MM.1S (cell line): ENCODE data around the gene ZNF142.

Source experiments
- DNase-seq: peaks from one replicate; pipeline ENCODE4 v3.0.0-alpha.2; 2015
- H2AFZ ChIP-seq: fragments of 300-600 bp; sonication (generic); 2 replicates; pipeline ENCODE4 v1.6.0; 2016; ENCODE audit warnings: antibody characterized with exemption, low read length
- H3F3A ChIP-seq: fragments of 300-600 bp; sonication (generic); 2 replicates; pipeline ENCODE4 v1.6.1; 2016; ENCODE audit warnings: mild to moderate bottlenecking, antibody characterized with exemption, low read length, moderate library complexity, mixed read lengths; ENCODE audit not compliant: insufficient read depth
- H3K27ac ChIP-seq: fragments of 300-600 bp; sonication (generic); 2 replicates; pipeline ENCODE4 v1.5.1; 2016; ENCODE audit warnings: mild to moderate bottlenecking, low read length
- H3K27me3 ChIP-seq: fragments of 300-600 bp; sonication (generic); replicated peaks from 2 replicates; pipeline ENCODE4 v1.6.0; 2016; ENCODE audit warnings: low read length; ENCODE audit not compliant: insufficient read depth
- H3K36me3 ChIP-seq: fragments of 300-600 bp; sonication (generic); replicated peaks from 2 replicates; pipeline ENCODE4 v1.6.1; 2016; ENCODE audit warnings: mild to moderate bottlenecking, low read length, mixed read lengths; ENCODE audit not compliant: insufficient read depth
- H3K4me1 ChIP-seq: fragments of 300-600 bp; sonication (generic); 2 replicates; pipeline ENCODE4 v1.6.1; 2016; ENCODE audit warnings: low read length, mixed read lengths
- H3K4me2 ChIP-seq: fragments of 300-600 bp; sonication (generic); 2 replicates; pipeline ENCODE4 v1.6.0; 2016; ENCODE audit warnings: low read depth, low read length
- H3K4me3 ChIP-seq: fragments of 300-600 bp; sonication (generic); 2 replicates; pipeline ENCODE4 v1.5.1; 2016; ENCODE audit warnings: low read length, mixed read lengths
- H3K79me2 ChIP-seq: fragments of 300-600 bp; sonication (generic); 2 replicates; pipeline ENCODE4 v1.6.1; 2016; ENCODE audit warnings: mixed run types, low read length, mixed read lengths
- H3K9ac ChIP-seq: fragments of 300-600 bp; sonication (generic); 2 replicates; pipeline ENCODE4 v1.6.1; 2016; ENCODE audit warnings: low read length, mixed read lengths
- H3K9me2 ChIP-seq: fragments of 300-600 bp; sonication (generic); replicated peaks from 2 replicates; pipeline ENCODE4 v1.6.1; 2016; ENCODE audit warnings: mild to moderate bottlenecking, low read length, mixed read lengths; ENCODE audit not compliant: insufficient read depth
- H3K9me3 ChIP-seq: fragments of 300-600 bp; sonication (generic); replicated peaks from 2 replicates; pipeline ENCODE4 v1.6.1; 2016; ENCODE audit warnings: mild to moderate bottlenecking, low read length, mixed read lengths; ENCODE audit not compliant: insufficient read depth
- H4K20me1 ChIP-seq: fragments of 300-600 bp; sonication (generic); 2 replicates; pipeline ENCODE4 v1.6.1; 2016; ENCODE audit warnings: mild to moderate bottlenecking, low read length, moderate library complexity, mixed read lengths; ENCODE audit not compliant: insufficient read depth
- EZH2 ChIP-seq: fragments of 300-600 bp; sonication (generic); optimal IDR thresholded peaks from 2 replicates; pipeline ENCODE3; 2017; ENCODE audit warnings: low read depth, mild to moderate bottlenecking, antibody characterized with exemption, low read length, mixed read lengths
- EZH2phosphoT487 ChIP-seq: fragments of 300-600 bp; sonication (generic); IDR thresholded peaks from 2 replicates; pipeline ENCODE4 v1.6.1; 2018; ENCODE audit warnings: antibody characterized with exemption, low read length
- TF ChIP-seq, protein P1 (sequence below): fragments of 300-600 bp; sonication (generic); IDR thresholded peaks from 2 replicates; pipeline ENCODE4 v1.5.1; 2016; ENCODE audit warnings: antibody characterized with exemption, low read length, mixed read lengths

ZNF142 gene

DNA sequence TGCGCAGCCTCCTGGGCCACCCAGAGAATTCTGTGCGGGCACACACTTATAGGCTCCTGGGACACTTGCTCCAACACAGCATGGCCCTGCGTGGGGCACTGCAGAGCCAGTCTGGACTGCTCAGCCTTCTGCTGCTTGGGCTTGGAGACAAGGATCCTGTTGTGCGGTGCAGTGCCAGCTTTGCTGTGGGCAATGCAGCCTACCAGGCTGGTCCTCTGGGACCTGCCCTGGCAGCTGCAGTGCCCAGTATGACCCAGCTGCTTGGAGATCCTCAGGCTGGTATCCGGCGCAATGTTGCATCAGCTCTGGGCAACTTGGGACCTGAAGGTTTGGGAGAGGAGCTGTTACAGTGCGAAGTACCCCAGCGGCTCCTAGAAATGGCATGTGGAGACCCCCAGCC, 39.5 kb upstream of the ZNF142 start:
- Histone ChIP-seq H2AFZ (no peak overlapping the region), H3F3A (no peaks in the 10 kb centered on the region), H3K9me3 (no peaks in the 10 kb centered on the region), H3K79me2 (no peaks in the 10 kb centered on the region), H3K9me2 (no peaks in the 10 kb centered on the region), H4K20me1 (no peaks in the 10 kb centered on the region), H3K27me3 (no peaks in the 10 kb centered on the region), H3K27ac (no peak overlapping the region), H3K9ac (no peak overlapping the region), H3K36me3 (no peaks in the 10 kb centered on the region), H3K4me2 (no peak overlapping the region), H3K4me1 (no peaks in the 10 kb centered on the region), H3K4me3 (no peak overlapping the region)
- no peak for DNase-seq
- TF ChIP-seq EZH2, result no peak
- TF ChIP-seq, protein P1, sequence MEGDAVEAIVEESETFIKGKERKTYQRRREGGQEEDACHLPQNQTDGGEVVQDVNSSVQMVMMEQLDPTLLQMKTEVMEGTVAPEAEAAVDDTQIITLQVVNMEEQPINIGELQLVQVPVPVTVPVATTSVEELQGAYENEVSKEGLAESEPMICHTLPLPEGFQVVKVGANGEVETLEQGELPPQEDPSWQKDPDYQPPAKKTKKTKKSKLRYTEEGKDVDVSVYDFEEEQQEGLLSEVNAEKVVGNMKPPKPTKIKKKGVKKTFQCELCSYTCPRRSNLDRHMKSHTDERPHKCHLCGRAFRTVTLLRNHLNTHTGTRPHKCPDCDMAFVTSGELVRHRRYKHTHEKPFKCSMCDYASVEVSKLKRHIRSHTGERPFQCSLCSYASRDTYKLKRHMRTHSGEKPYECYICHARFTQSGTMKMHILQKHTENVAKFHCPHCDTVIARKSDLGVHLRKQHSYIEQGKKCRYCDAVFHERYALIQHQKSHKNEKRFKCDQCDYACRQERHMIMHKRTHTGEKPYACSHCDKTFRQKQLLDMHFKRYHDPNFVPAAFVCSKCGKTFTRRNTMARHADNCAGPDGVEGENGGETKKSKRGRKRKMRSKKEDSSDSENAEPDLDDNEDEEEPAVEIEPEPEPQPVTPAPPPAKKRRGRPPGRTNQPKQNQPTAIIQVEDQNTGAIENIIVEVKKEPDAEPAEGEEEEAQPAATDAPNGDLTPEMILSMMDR, result no peak
- TF ChIP-seq EZH2phosphoT487, result no peak

DNA sequence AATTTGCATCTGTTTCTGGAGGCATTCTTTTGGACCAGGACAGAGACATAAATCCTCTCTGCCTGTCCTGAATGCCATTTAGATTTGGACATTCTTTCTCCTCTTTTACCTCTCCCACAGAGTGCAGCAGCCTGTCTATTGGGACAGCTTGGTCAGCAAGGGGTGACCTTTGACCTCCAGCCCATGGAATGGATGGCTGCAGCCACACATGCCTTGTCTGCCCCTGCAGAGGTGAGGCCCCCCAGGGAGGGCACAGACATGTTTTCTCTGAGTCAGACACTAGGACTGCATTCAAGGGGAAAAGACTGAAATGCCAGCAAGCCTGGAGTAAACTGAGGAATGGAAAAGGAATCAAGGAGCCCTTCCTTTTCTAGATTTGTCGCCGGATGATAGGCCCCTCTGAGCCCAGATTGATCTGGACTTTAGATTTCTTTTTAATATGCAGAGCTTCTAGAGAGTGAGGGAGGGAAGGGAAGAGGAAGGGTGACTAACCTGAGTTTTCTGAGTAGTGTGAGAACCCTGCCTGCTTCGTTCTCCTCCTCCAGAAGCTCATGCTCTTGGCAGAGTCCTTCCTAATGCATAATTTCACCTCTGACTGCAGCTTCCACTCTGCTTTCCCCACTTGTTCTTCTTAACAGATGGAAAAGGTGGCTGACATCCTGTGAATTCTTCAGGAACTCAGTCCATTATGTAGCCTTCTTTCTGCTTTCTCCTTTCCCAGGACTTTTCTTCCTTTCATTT, 35.2 kb upstream of the ZNF142 start:
- no peak for TF ChIP-seq EZH2phosphoT487
- TF ChIP-seq EZH2, result no peak
- TF ChIP-seq, protein P1, result no peak
- Histone ChIP-seq H3K27me3 (no peaks in the 10 kb centered on the region), H3K79me2 (no peaks in the 10 kb centered on the region), H3K27ac (no peak overlapping the region), H3K9ac (no peak overlapping the region), H4K20me1 (no peaks in the 10 kb centered on the region), H3F3A (no peaks in the 10 kb centered on the region), H2AFZ (no peak overlapping the region), H3K9me3 (no peaks in the 10 kb centered on the region), H3K4me2 (no peak overlapping the region), H3K4me1 (no peaks in the 10 kb centered on the region), H3K36me3 (no peaks in the 10 kb centered on the region), H3K4me3 (no peak overlapping the region), H3K9me2 (no peaks in the 10 kb centered on the region)
- DNase-seq, result no peak

DNA sequence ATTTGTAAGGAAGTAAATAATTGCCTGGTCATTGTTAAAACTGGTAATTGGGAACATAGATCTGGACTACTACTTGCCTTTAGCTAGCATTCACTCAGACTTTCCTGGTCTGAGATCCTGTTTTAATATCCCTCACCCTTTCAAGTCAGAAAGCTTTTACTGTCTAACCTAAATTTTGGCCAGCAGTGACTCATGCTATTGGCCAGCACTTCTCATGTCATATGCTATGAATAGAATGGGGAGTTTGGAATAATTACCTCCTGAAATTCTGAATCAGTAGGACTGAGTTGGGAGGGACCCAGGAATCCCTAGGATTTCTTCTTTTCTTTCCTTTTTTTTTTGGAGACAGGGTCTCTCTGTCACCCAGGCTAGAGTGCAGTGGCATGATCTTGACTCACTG, 31.8 kb upstream of the ZNF142 start:
- no peaks in the 10 kb centered on the region for H3K27me3 ChIP-seq
- DNase-seq, result no peak
- no peaks in the 10 kb centered on the region for H3K36me3 ChIP-seq
- H3K79me2 ChIP-seq, result no peaks in the 10 kb centered on the region
- TF ChIP-seq EZH2 (no peak), EZH2phosphoT487 (no peak)
- TF ChIP-seq, protein P1, result no peak
- H3K9ac ChIP-seq, result no peak overlapping the region
- no peaks in the 10 kb centered on the region for H3K9me3 ChIP-seq
- no peaks in the 10 kb centered on the region for H4K20me1 ChIP-seq
- H3K27ac ChIP-seq, result no peak overlapping the region
- no peaks in the 10 kb centered on the region for H3F3A ChIP-seq
- no peak overlapping the region for H3K4me3 ChIP-seq
- no peak overlapping the region for H2AFZ ChIP-seq
- H3K4me2 ChIP-seq, result no peak overlapping the region
- H3K9me2 ChIP-seq, result no peaks in the 10 kb centered on the region
- H3K4me1 ChIP-seq, result no peaks in the 10 kb centered on the region
